GM19193 (cell line): ENCODE data around the gene EXOC2.

Source experiments
- POLR2A ChIP-seq: IDR thresholded peaks from 4 replicates; pipeline ENCODE4 v1.6.1; 2011; ENCODE audit not compliant: insufficient read depth, insufficient read length; ENCODE audit errors: extremely low read depth

Gene EXOC2

DNA sequence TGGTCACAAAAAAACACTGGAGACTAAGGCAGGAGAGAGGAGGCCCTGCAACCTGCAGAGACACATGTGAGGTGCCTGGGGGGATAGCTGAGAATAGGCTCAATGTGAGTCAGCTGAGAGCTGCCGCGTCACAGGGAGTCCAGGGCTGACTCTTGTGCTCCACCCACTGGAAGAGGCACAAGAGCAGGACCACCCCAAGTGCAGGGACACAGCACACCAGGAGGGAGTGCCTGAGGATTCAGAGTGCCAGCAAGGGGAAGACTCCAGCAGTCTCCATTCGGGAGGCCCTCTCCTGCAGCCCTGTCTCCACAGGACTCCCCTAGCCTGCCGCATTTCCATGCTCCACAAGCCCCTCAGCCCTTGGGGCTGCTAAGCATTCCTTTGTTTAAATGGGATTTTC is 141.5 kb downstream of the EXOC2 start:
- no peak for TF ChIP-seq POLR2A

DNA sequence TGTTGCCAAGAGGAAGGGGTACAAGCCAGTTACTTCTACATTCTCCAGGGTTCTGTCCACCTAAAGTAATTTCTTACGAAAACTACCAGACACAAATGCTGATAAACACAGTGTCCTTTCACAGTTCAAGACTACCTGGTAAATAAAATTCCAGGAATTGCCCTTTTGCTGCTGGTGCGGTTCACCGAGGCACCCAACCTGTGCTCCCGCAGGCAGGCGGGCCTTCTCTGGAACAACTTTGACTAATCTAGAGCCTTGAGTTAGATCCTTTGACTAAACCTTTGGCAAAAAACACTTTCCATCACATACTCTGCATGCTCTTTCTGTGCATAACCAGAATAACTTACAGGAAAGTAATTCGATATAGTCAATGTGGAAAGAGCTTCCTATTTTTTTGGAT is 143.0 kb downstream of the EXOC2 start:
- no peak for TF ChIP-seq POLR2A

GRCh38 chr6:548517-548916 is 144.4 kb downstream of the EXOC2 start:
- TF ChIP-seq POLR2A, result no peak

DNA sequence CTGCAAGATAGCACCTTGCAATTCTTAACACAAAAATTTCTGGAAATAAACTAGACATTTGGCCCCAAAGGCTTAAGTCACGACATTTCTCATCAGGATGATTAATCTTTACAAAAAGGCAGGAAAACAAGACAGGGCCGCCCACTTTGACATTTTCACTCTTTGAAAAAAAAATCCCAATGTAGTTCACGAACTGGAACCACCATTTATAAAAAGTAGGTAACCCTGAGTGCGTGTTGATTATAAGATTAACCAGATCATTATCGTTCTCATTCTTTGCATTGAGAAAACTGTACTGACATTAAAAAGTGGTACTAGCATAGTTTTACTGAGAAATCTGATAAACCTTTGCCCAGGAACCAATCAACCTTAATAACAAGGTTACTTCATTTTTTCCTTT is 144.8 kb downstream of the EXOC2 start:
- no peak for TF ChIP-seq POLR2A

- TF ChIP-seq POLR2A, result no peak
Observed at GRCh38 chr6:540490-540889, 152.4 kb downstream of the EXOC2 start.

GRCh38 chr6:537114-537513 is 155.8 kb downstream of the EXOC2 start:
- no peak for TF ChIP-seq POLR2A

GRCh38 chr6:530425-530824 is 162.5 kb downstream of the EXOC2 start:
- TF ChIP-seq POLR2A, result no peak

DNA sequence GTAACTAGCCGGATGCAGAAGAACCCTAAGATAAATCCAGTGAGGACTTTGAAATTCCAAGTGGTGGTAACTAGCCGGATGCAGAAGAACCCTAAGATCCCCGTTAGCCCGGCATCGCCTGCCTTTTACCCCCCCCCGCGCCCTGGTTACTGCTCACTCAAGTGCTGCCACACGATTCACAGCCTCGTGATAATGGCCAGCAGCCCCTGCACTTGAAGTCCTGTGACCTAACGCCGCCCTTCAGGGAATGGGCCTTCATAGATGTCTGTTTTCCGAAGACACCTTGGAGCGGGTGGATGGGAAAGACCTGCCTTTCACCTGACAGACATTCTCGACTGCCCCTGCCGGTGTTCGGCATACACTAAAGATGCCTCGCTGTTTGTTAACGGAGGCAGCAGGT is 163.9 kb downstream of the EXOC2 start:
- TF ChIP-seq POLR2A, result no peak

DNA sequence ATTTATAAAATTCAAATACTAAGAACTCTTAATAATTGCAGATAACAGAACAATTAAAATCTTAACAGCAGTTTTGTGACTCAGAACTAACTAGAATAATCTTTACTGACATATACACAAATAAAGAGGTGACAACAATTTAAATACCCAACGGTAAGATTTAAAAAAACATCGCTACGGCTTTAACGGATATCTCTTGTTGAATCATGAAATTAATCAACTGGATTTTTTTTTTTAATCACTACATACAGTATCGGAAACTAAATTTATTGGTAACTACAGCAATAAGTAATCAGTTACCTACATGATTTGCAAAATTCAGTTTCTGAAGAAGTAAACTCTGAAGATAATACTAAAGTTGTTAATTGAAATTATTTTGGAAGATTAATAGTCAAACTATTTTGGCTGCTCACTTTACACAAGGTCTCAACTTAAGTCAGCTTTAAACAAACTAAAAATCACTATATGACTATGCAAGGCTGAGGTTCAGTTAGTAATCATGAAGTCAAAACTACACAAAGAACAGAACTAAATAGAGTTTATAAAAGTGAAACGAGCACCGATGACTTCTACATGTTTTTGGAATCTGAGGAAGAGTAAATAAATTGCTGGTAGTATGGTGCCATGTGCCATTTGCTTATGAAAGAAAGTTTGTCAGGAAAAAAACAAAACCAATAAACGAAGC is 164.8 kb downstream of the EXOC2 start:
- no peak for TF ChIP-seq POLR2A

- TF ChIP-seq POLR2A, result no peak
Observed at GRCh38 chr6:524803-525202, 168.1 kb downstream of the EXOC2 start.

GRCh38 chr6:520820-521219 is 172.1 kb downstream of the EXOC2 start:
- TF ChIP-seq POLR2A, result no peak

DNA sequence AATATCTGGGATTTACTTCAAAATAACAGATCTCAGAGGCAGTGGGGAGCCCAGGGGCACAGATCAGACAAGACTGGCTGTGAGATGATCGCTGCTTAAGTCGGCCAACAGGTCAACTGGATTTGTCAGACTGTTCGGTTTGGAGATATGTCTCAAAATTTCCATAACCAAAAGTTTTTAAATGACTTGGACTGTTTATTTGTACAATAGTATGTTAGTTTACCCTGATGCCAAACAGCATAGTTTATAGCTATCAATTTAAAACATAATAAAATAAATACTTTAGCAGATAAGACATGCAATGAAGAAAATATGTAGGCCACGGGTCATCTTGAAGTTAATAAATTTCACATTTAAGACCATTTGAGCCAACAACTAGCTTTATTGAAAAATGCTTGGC is 174.7 kb downstream of the EXOC2 start:
- TF ChIP-seq POLR2A, result no peak

DNA sequence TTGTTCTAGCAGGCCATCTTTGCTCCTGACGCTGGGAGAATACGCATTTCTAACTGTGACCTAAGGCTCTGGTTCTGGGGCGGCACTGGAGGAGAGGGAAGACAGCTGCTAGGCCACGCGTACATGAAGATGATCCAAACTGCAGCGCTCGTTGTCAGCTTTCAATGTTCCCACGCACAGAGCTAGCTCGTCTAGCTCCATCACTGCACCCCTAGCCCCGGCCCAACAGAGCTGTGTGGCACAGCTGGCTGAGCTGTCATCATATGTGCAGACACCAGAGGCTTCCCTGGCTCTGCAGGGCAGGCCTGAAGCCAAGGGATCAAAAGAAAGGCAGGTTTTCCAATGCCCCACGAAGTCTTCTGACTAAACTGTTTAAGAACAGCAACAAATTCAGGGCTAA is 176.7 kb downstream of the EXOC2 start:
- no peak for TF ChIP-seq POLR2A

DNA sequence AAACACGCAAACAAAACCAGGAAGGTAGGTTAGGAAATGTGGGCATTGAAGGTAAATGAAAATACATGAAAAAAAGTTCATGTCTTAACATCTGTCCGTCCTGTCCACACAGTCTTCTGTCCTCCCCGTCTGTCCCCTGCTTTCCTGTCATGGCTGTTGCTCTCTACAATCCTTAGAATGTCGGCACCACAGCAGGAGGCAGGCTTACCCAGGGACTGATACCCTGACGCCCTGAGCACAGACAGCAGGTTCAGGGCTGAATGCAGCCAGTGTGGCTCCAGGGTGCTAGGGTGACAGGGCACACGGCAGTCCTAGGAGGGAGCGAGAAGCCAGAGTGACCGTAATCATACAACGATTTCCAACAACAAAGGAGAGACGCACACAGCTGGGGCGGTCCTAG is 177.7 kb downstream of the EXOC2 start:
- TF ChIP-seq POLR2A, result no peak

- no peak for TF ChIP-seq POLR2A
Observed at GRCh38 chr6:514396-514978, 178.5 kb downstream of the EXOC2 start.

- no peak for TF ChIP-seq POLR2A
Observed at GRCh38 chr6:513961-514360, 179.0 kb downstream of the EXOC2 start.

- TF ChIP-seq POLR2A, result no peak
Observed at GRCh38 chr6:513058-513457, 179.9 kb downstream of the EXOC2 start.
